Esophagus squamous epithelium (tissue), 5 donors: Measurements from ENCODE around the gene ATP2B2. TPM values are rescaled to one million over a fixed set of nuclear protein-coding genes. Genes with fewer than 3 reads are reported as not detected.

Experiments used
- DNase-seq: peaks from one replicate; lab custom pipeline; 2025; lab: John Stamatoyannopoulos, UW
- H3K27ac ChIP-seq, 4 donors: fragments of 200-600 bp; sonication (generic); one replicate each; pipeline ENCODE4 v1.5.1; 2016 to 2019; ENCODE audit warnings: mild to moderate bottlenecking in 1 of 4
- H3K27me3 ChIP-seq, 4 donors: fragments of 200-600 bp; sonication (generic); 1 replicate in 3 of 4; 2 replicates in 1 of 4; pipeline versions ENCODE4 v1.5.1 to v1.6.0; 2017 to 2021; ENCODE audit warnings: antibody characterized with exemption in 1 of 4
- H3K36me3 ChIP-seq, 3 donors: fragments of 200-600 bp; sonication (generic); one replicate each; pipeline ENCODE4 v1.5.1; 2016 to 2019
- H3K4me1 ChIP-seq, 3 donors: fragments of 200-600 bp; sonication (generic); one replicate each; pipeline ENCODE4 v1.5.1; 2017 to 2019
- H3K4me3 ChIP-seq, 4 donors: fragments of 200-600 bp; sonication (generic); 1 replicate in 3 of 4; 2 replicates in 1 of 4; pipeline ENCODE4 v1.5.1; 2016 to 2019; ENCODE audit warnings: mild to moderate bottlenecking in 2 of 4, moderate library complexity in 1 of 4
- H3K9me3 ChIP-seq, 3 donors: fragments of 200-600 bp; sonication (generic); one replicate each; pipeline ENCODE4 v1.5.1; 2016 to 2019
- CTCF ChIP-seq, 6 experiments: fragments of 450-650 bp in 4 of 6; fragments of 200-600 bp in 2 of 6; sonication (generic) in 2 of 6; IDR thresholded peaks; one replicate each; pipeline ENCODE4 v1.5.1; 2016 to 2019; ENCODE audit warnings: antibody characterized with exemption in 6 of 6, mild to moderate bottlenecking in 4 of 6, moderate library complexity in 4 of 6
- POLR2A ChIP-seq, 4 donors: fragments of 450-650 bp; IDR thresholded peaks; one replicate each; pipeline ENCODE4 v1.6.1; 2017; ENCODE audit warnings: antibody characterized with exemption in 4 of 4, mild to moderate bottlenecking in 4 of 4, moderate library complexity in 3 of 4
- WGBS, 2 donors: methylation state at CpG; one replicate each; pipeline ENCODE4 v1.1.5; 2018; 5-methylcytosine and 5-hydroxymethylcytosine counted together
- intact Hi-C: fragments of 100-400 bp; cut with DNase I; formaldehyde crosslinking; loops from one replicate; pipeline ENCODE4 v1.15.0; 2022
- total RNA-seq, 4 donors: library from RNA; depleted of rRNA; stranded (reverse); fragments of >200 nt; gene quantifications; one replicate each; pipeline ENCODE4 v1.1.0, GENCODE V29; 2016
- donor health status: DM: yes; HTN: yes; CAD: no.

ATP2B2 gene
- total RNA-seq, 4 donors from 2014 or later: 0.31 to 0.57 (median 0.42) TPM

GRCh38 chr3:10416730-10417300 is 88.6 kb downstream of the ATP2B2 start:
- Histone ChIP-seq H3K36me3 (no peaks in the 10 kb centered on the region), H3K9me3 (no peaks in the 10 kb centered on the region), H3K27ac (no peak overlapping the region), H3K4me3 (no peak overlapping the region), H3K27me3 (peaks cover 0 to 35% (median 0%) of the 10 kb centered on the region in 4 donors), H3K4me1 (no peaks in the 10 kb centered on the region)
- no peak for DNase-seq
- TF ChIP-seq CTCF (IDR thresholded peaks at IDR 0.05) (no peak), POLR2A (IDR thresholded peaks at IDR 0.05) (no peak)
- 20 to 55% methylated on average over 1 to 6 of the region's 19 CpGs for WGBS, 2 donors
- intact Hi-C loops: no loop called here

GRCh38 chr3:10413041-10413440 is 92.3 kb downstream of the ATP2B2 start:
- Histone ChIP-seq H3K4me1 (no peaks in the 10 kb centered on the region), H3K4me3 (no peak overlapping the region), H3K36me3 (no peaks in the 10 kb centered on the region), H3K27me3 (peaks cover 0 to 17% (median 0%) of the 10 kb centered on the region in 4 donors), H3K9me3 (no peaks in the 10 kb centered on the region), H3K27ac (no peak overlapping the region)
- TF ChIP-seq POLR2A (IDR thresholded peaks at IDR 0.05) (no peak), CTCF (IDR thresholded peaks at IDR 0.05) (no peak)
- 33 to 100% methylated on average over 1 of the region's 4 CpGs for WGBS, 2 donors
- DNase-seq: no peak
- intact Hi-C loops: no loop called here

GRCh38 chr3:10411598-10412332 is 93.6 kb downstream of the ATP2B2 start:
- Histone ChIP-seq H3K27me3 (peaks cover 0 to 7% (median 0%) of the 10 kb centered on the region in 4 donors), H3K4me1 (no peaks in the 10 kb centered on the region), H3K9me3 (no peaks in the 10 kb centered on the region), H3K4me3 (no peak overlapping the region), H3K36me3 (no peaks in the 10 kb centered on the region), H3K27ac (no peak overlapping the region)
- WGBS, 2 donors: 89 to 91% methylated on average over 4 to 7 of the region's 9 CpGs
- no peak for TF ChIP-seq POLR2A (IDR thresholded peaks at IDR 0.05)
- no peak for TF ChIP-seq CTCF (IDR thresholded peaks at IDR 0.05)
- intact Hi-C loops: no loop called here
- no peak for DNase-seq

- WGBS, 2 donors: 82 to 83% methylated on average over 1 to 7 of the region's 21 CpGs
- intact Hi-C loops: no loop called here
- no peak for DNase-seq
Observed at GRCh38 chr3:10410383-10411002, 94.9 kb downstream of the ATP2B2 start.

More at GRCh38 chr3:10410383-10411002, 94.9 kb downstream of the ATP2B2 start:
- Histone ChIP-seq H3K4me1 (no peaks in the 10 kb centered on the region), H3K36me3 (no peaks in the 10 kb centered on the region), H3K27me3 (no peaks in the 10 kb centered on the region), H3K27ac (no peak overlapping the region), H3K4me3 (no peak overlapping the region), H3K9me3 (no peaks in the 10 kb centered on the region)
- TF ChIP-seq CTCF (IDR thresholded peaks at IDR 0.05) (no peak), POLR2A (IDR thresholded peaks at IDR 0.05) (no peak)
